AG04450 (cell line): ENCODE measurements around the gene FN3K. TPM values are rescaled to one million over a fixed set of nuclear protein-coding genes. Genes with fewer than 3 reads are reported as not detected.
"Not testable (repeated sequence)": the region's sequence is repeated elsewhere in the genome, so short reads cannot be mapped to it uniquely, and the experiment has no call there.

Source experiments
- CTCF ChIA-PET: fragments of 300-600, 350-600 bp; formaldehyde crosslinking; extraction: SDS; loops from one replicate; lab custom pipeline; 2022; ENCODE audit warnings: antibody characterized with exemption, inconsistent platforms; lab: Charles Lee
- POLR2A ChIA-PET: fragments of 350-600 bp; formaldehyde crosslinking; extraction: SDS; loops from one replicate; lab custom pipeline; 2021; ENCODE audit warnings: antibody characterized with exemption, inconsistent platforms; lab: Yijun Ruan, JAX
- DNase-seq: peaks from one replicate; pipeline ENCODE4 v3.0.0-alpha.2; 2011; ENCODE audit warnings: low read depth, low spot score
- H3K27ac ChIP-seq: one replicate; pipeline ENCODE4 v1.5.1; 2012; ENCODE audit warnings: low read depth, low read length, control low read depth
- H3K27me3 ChIP-seq: one replicate; pipeline ENCODE4 v1.6.0; 2012; ENCODE audit warnings: low read length; ENCODE audit not compliant: control insufficient read depth, insufficient read depth
- H3K4me3 ChIP-seq: 2 replicates; pipeline ENCODE4 v1.5.1; 2011; ENCODE audit warnings: mild to moderate bottlenecking, low read depth, low read length, control low read depth
- H3K9me3 ChIP-seq: 2 replicates; pipeline ENCODE4 v1.5.1; 2012; ENCODE audit warnings: low read length; ENCODE audit not compliant: control insufficient read depth, insufficient read depth
- polyA plus RNA-seq: library from polyadenylated mRNA; depleted of rRNA; stranded (reverse); fragments of >200 nt; gene quantifications from 2 replicates; pipeline ENCODE4 v1.2.3, GENCODE V29; 2011
- TF ChIP-seq, protein P1 (sequence below): IDR thresholded peaks from 2 replicates; pipeline ENCODE4 v1.5.1; 2011; ENCODE audit warnings: low read depth, low read length, control low read depth, inconsistent platforms

Gene FN3K
- polyA plus RNA-seq, 1 experiment = 1.6 TPM

DNA sequence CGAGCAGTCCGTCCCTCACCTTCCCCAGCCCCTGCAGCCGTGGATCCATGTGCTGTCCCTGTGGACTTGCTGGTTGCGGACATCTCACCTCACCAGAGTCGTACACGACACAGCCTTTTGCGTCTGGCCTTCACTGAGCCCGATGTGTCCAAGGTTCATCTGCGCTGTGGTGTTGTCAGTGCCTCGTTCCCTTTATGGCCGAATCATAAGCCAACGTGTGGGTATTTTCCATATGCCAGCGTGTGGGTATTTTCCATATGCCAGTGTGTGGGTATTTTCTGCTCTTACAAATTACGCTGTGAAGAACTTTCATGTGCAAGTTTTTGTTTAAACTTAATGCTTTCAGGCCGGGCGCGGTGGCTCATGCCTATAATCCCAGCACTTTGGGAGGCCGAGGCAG is 48.1 kb downstream of the FN3K start:
- Histone ChIP-seq H3K9me3 (no peaks in the 10 kb centered on the region), H3K4me3 (no peak overlapping the region), H3K27me3 (no peaks in the 10 kb centered on the region), H3K27ac (no peak overlapping the region)
- DNase-seq = no peak
- ChIA-PET CTCF (no interaction called here), POLR2A (no interaction called here)
- TF ChIP-seq, protein P1, sequence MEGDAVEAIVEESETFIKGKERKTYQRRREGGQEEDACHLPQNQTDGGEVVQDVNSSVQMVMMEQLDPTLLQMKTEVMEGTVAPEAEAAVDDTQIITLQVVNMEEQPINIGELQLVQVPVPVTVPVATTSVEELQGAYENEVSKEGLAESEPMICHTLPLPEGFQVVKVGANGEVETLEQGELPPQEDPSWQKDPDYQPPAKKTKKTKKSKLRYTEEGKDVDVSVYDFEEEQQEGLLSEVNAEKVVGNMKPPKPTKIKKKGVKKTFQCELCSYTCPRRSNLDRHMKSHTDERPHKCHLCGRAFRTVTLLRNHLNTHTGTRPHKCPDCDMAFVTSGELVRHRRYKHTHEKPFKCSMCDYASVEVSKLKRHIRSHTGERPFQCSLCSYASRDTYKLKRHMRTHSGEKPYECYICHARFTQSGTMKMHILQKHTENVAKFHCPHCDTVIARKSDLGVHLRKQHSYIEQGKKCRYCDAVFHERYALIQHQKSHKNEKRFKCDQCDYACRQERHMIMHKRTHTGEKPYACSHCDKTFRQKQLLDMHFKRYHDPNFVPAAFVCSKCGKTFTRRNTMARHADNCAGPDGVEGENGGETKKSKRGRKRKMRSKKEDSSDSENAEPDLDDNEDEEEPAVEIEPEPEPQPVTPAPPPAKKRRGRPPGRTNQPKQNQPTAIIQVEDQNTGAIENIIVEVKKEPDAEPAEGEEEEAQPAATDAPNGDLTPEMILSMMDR = no peak

DNA sequence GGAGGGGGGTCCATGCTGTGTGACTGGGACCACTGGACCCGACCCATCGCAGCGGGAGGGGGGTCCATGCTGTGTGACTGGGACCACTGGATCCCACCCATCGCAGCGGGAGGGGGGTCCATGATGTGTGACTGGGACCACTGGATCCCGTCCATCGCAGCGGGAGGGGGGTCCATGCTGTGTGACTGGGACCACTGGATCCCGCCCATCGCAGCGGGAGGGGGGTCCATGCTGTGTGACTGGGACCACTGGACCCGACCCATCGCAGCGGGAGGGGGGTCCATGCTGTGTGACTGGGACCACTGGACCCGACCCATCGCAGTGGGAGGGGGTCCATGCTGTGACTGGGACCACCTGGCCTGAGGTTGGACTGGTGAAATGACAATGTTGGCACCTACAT is 50.2 kb downstream of the FN3K start:
- H3K27ac ChIP-seq, H3K4me3 ChIP-seq, H3K27me3 ChIP-seq, DNase-seq, H3K9me3 ChIP-seq, POLR2A ChIA-PET: not testable (repeated sequence)
- CTCF ChIA-PET = interaction anchor here (0.5 kb wide), 1 partner anchor 427 kb away, joined by 5 read pairs; no protein-coding TSS in a partner anchor

DNA sequence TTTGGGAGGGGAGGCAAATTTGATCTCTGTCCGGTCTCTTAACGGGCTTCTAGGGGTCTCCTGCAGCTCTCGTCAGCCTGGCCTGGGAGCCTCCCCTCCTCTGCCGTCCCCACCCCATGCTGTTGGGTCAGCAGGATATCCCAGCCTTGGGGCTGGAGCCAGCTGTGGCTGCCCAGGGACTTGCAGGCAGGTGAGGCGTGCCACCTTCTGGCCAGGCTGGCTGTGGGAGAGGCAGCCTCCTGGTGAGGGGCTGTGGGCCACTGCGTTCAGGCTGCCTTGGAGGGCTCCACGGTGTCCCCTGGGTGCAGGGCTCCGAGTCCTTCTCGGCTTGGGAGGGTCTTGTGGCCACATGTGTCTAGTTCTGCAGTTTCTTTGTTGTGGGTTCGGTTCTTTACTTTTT is 51.0 kb downstream of the FN3K start:
- Histone ChIP-seq H3K27ac (no peak overlapping the region), H3K4me3 (no peak overlapping the region), H3K27me3 (no peaks in the 10 kb centered on the region), H3K9me3 (no peaks in the 10 kb centered on the region; the same call in 1 of the 2 replicates)
- TF ChIP-seq, protein P1 = no peak
- no peak for DNase-seq
- CTCF ChIA-PET = no interaction called here
- POLR2A ChIA-PET = no interaction called here

DNA sequence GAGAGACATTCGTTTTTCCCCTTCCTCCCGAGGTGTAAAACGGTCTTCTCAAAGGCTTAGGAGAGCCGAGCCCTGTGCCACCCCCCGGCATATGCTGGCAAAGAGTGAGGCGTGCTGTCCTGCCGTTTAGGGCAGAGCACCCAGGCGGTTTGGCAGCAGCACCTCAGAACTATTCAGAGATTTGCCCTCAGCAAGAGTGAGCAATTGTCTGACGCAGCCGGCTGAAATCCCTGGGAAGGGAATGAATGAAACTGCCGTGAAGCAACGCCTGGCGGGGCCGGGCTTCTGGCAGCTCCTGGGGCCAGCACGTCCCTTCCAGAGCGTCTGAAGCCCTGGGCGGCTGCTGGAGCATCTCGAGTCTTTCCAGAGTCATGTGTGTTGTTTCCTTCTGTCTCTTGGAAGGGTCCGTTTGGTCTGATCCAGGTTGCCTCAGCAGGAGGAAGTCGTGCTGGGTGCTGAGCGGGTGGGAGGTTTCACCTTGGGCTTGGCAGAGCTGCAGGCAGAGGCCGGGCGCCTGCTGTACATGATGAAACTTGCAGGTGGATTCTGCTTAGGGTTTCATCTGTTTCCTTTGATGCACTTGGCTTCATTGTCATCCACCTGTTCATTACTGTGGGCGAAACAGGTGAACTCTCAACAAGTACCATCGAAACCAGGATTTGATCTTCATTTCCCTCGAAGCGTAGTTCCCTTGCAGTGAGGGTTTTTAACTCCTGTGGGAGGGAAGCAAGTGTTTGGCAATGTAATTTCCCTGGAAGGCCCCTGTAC is 51.9 kb downstream of the FN3K start:
- no peaks in the 10 kb centered on the region; the same call in 1 of the 2 replicates for H3K9me3 ChIP-seq
- no peak overlapping the region for H3K4me3 ChIP-seq
- H3K27ac ChIP-seq = no peak overlapping the region
- ChIA-PET CTCF (interaction anchor here (0.5 kb wide), 1 partner anchor 130 kb away, joined by 3 read pairs; no protein-coding TSS in a partner anchor), POLR2A (no interaction called here)
- DNase-seq = no peak
- no peaks in the 10 kb centered on the region for H3K27me3 ChIP-seq
- TF ChIP-seq, protein P1 = no peak

- TF ChIP-seq, protein P1 = no peak
- no peak overlapping the region for H3K27ac ChIP-seq
- H3K9me3 ChIP-seq = no peaks in the 10 kb centered on the region; the same call in 1 of the 2 replicates
- POLR2A ChIA-PET = no interaction called here
- H3K4me3 ChIP-seq = no peak overlapping the region
- H3K27me3 ChIP-seq = no peaks in the 10 kb centered on the region
- no peak for DNase-seq
- CTCF ChIA-PET = no interaction called here
Observed at GRCh38 chr17:82788206-82789001, 53.0 kb downstream of the FN3K start.
